ENCODE measurements around the gene PASK. TPM values are rescaled to one million over a fixed set of nuclear protein-coding genes. Genes with fewer than 3 reads are reported as not detected.

PASK gene
- total RNA-seq, 1 experiment from 2014 or later = 45.8 TPM

DNA sequence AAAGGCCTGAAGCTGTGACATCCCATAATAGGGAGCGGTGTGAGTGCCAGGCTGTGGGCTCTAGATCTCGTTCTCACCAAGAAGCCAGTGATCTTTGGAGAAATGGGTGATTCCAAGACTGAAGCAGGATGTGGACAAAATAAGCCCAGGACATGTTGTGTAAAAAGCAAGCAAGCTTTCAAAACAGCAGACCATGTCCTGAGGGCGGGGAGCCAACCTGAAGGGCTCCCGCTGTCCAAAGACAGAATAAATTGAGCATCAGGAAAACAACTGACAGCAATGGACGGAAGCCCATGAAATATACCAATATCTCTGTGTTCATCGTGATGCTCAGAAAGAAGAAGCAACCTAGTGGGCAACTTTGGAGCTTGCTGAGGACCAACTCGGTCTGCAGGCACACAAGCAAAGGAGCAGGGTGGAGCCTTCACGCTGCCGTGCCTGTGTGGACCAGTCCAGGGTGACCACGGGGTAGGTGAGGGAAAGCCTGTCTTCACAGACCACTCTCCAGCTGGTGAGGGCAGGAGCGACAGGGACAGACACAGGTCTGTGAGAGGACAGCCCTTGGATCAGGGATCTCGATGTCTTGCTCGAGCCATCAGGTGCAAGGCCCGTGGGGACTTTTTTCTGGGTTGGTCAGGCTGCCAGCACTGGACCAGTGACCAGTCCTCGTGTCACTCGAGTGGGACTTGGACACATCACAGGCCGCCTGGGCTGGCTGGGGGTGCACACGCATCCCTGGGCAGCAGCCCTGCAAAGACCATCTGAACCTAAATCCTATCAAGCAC lies 68.7 kb downstream of the PASK start:
- ChIA-PET CTCF (no interaction called here), POLR2A (no interaction called here), RAD21 (ENCODE audit: low non-redundant PET in 1 of 2, low total read pairs in 2 of 2, uncharacterized antibody in 2 of 2, unreplicated experiment in 2 of 2) (no interaction called here)
- Histone ChIP-seq H4K20me1 (ENCODE audit: insufficient read depth) (no peaks in the 10 kb centered on the region), H3K27me3 (ENCODE audit: insufficient read depth, low read length) (no peaks in the 10 kb centered on the region), H3K79me2 (ENCODE audit: insufficient read depth, low read length) (no peaks in the 10 kb centered on the region), H3K9me3 (ENCODE audit: control insufficient read depth in 1 of 2, insufficient read depth in 1 of 2, low read depth in 1 of 2, low read length in 2 of 2) (no peaks in the 10 kb centered on the region), H3K36me3 (ENCODE audit: control insufficient read depth in 1 of 2, insufficient read depth in 2 of 2, low read length in 2 of 2) (no peaks in the 10 kb centered on the region), H3K9ac (ENCODE audit: low read length) (no peak overlapping the region), H3K4me1 (ENCODE audit: control insufficient read depth in 1 of 2, insufficient read depth in 2 of 2, low read length in 2 of 2) (no peaks in the 10 kb centered on the region), H3K9me2 (ENCODE audit: insufficient read depth) (no peaks in the 10 kb centered on the region), H2AFZ (ENCODE audit: low read depth, low read length, poor library complexity, severe bottlenecking) (no peak overlapping the region), H3K4me2 (ENCODE audit: low read length) (no peak overlapping the region), H3K4me3 (replicated peaks in 1 of 2; ENCODE audit: low read depth in 1 of 2, low read length in 2 of 2) (no peak overlapping the region), H3K27ac (ENCODE audit: low read depth, low read length) (no peak overlapping the region)
- ATAC-seq = no peak
- no peak for DNase-seq (ENCODE audit: low read depth, low spot score)
- TF ChIP-seq EZH2 (IDR thresholded peaks at IDR 0.05) (no peak), SP1 (IDR thresholded peaks at IDR 0.05; ENCODE audit: low read depth) (no peak), ZFX (IDR thresholded peaks at IDR 0.05) (no peak), CTCF (IDR thresholded peaks at IDR 0.05 in 2 of 3, conservative IDR thresholded peaks at IDR 0.05 in 1 of 3; ENCODE audit: borderline replicate concordance in 1 of 3, insufficient read depth in 1 of 3, low read depth in 2 of 3, low read length in 2 of 3) (no peak)
- no TSS peak for BruUV-seq (replicated peaks)
- intact Hi-C loops (cut with micrococcal nuclease) = no loop called here

DNA sequence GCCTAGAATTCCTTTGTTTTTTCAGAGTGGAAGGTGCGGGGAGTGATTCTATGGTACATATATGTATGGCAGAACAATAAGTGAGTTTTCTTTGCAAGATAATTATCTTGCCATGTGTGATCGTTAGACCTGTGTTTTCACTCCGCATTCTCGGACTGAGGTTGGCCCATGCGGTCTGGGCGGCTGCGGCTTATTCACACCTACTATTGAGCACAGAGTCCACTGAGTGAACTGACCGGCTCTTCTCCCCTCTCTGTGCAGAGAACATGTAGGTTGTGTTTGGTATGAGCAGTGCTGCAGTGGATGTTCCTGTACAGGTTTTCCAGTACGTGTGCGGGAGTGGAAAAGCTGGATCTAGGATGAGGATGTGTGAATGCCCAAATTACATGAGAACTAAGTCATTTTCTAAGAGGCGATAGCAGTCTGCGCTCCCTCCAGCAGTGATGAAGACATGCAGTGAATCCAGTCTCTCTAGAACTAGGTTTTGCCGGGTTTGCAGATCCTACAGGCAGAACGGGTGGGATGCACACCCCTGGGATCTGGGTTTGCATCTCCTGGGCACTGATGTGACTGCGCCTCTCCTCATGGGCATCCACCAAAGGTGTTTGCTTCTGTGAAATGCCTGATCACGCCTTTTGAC lies 74.3 kb downstream of the PASK start:
- H3K36me3 ChIP-seq (ENCODE audit: control insufficient read depth in 1 of 2, insufficient read depth in 2 of 2, low read length in 2 of 2) = no peaks in the 10 kb centered on the region
- no peak overlapping the region for H3K9ac ChIP-seq (ENCODE audit: low read length)
- H3K9me3 ChIP-seq (ENCODE audit: control insufficient read depth in 1 of 2, insufficient read depth in 1 of 2, low read depth in 1 of 2, low read length in 2 of 2) = no peaks in the 10 kb centered on the region
- no peak for ATAC-seq
- H2AFZ ChIP-seq (ENCODE audit: low read depth, low read length, poor library complexity, severe bottlenecking) = no peak overlapping the region
- intact Hi-C loops (cut with micrococcal nuclease) = loop anchor here (10.0 kb wide), 1 partner anchor 220 kb away; no protein-coding TSS in a partner anchor
- ChIA-PET POLR2A (no interaction called here), CTCF (no interaction called here), RAD21 (ENCODE audit: low non-redundant PET in 1 of 2, low total read pairs in 2 of 2, uncharacterized antibody in 2 of 2, unreplicated experiment in 2 of 2) (no interaction called here)
- DNase-seq (ENCODE audit: low read depth, low spot score) = no peak
- no peaks in the 10 kb centered on the region for H4K20me1 ChIP-seq (ENCODE audit: insufficient read depth)
- H3K4me2 ChIP-seq (ENCODE audit: low read length) = no peak overlapping the region
- no peak overlapping the region for H3K4me3 ChIP-seq (replicated peaks in 1 of 2; ENCODE audit: low read depth in 1 of 2, low read length in 2 of 2)
- BruUV-seq (replicated peaks) = no TSS peak
- no peaks in the 10 kb centered on the region for H3K79me2 ChIP-seq (ENCODE audit: insufficient read depth, low read length)
- H3K27me3 ChIP-seq (ENCODE audit: insufficient read depth, low read length) = no peaks in the 10 kb centered on the region
- no peaks in the 10 kb centered on the region for H3K9me2 ChIP-seq (ENCODE audit: insufficient read depth)
- H3K4me1 ChIP-seq (ENCODE audit: control insufficient read depth in 1 of 2, insufficient read depth in 2 of 2, low read length in 2 of 2) = no peaks in the 10 kb centered on the region
- no peak overlapping the region for H3K27ac ChIP-seq (ENCODE audit: low read depth, low read length)
- TF ChIP-seq REST (IDR thresholded peaks at IDR 0.05; ENCODE audit: low read depth) (no peak), SIN3A (IDR thresholded peaks at IDR 0.05; ENCODE audit: low read depth) (no peak), JUND (IDR thresholded peaks at IDR 0.05) (no peak), POLR2A (IDR thresholded peaks at IDR 0.05; ENCODE audit: borderline replicate concordance, extremely low read depth, insufficient read depth, insufficient read length) (no peak), TCF7L2 (IDR thresholded peaks at IDR 0.05; ENCODE audit: borderline replicate concordance, extremely low read depth, insufficient read depth, insufficient read length) (no peak), ATF3 (IDR thresholded peaks at IDR 0.05) (no peak)
- TF ChIP-seq, protein P1, sequence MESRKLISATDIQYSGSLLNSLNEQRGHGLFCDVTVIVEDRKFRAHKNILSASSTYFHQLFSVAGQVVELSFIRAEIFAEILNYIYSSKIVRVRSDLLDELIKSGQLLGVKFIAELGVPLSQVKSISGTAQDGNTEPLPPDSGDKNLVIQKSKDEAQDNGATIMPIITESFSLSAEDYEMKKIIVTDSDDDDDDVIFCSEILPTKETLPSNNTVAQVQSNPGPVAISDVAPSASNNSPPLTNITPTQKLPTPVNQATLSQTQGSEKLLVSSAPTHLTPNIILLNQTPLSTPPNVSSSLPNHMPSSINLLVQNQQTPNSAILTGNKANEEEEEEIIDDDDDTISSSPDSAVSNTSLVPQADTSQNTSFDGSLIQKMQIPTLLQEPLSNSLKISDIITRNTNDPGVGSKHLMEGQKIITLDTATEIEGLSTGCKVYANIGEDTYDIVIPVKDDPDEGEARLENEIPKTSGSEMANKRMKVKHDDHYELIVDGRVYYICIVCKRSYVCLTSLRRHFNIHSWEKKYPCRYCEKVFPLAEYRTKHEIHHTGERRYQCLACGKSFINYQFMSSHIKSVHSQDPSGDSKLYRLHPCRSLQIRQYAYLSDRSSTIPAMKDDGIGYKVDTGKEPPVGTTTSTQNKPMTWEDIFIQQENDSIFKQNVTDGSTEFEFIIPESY (IDR thresholded peaks at IDR 0.05; ENCODE audit: extremely low read depth, insufficient replicate concordance, low read length) = no peak

Data from HCT116 (cell line).